Measurements from ENCODE around the gene LYSMD1. TPM values are rescaled to one million over a fixed set of nuclear protein-coding genes. Genes with fewer than 3 reads are reported as not detected.

The LYSMD1 gene
- total RNA-seq, 4 donors from 2014 or later, result 13.4 to 19.7 (median 15.7) TPM

DNA sequence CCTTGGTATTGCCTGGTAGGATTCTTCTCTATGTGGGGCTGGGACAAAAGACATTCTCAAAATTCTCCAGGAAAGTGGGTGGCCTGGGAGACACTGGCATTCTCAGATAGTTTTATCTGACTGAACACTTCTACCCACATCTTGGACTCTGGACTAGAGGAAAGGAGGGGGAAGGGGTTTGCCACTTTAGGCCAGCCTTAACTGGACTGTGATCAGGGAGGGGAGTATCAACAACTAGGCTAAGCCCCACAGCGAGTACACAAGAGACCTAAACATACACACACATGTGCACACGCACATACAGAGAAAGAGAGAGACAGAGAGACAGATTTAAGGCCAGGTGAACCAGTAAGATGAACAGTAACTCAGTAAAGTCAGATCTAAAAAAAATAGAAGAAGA lies 18.0 kb downstream of the LYSMD1 start:
- H3K4me3 ChIP-seq (replicated peaks in 1 of 3), result no peak overlapping the region
- peaks cover 20 to 25% of the 10 kb centered on the region in 2 donors for H3K4me1 ChIP-seq
- WGBS, 2 donors, result 96 to 97% methylated on average over 2 of the region's 2 CpGs
- DNase-seq, result no peak
- H3K27ac ChIP-seq, result no peak overlapping the region
- H3K27me3 ChIP-seq, result no peaks in the 10 kb centered on the region
- no peaks in the 10 kb centered on the region for H3K36me3 ChIP-seq
- TF ChIP-seq POLR2A (IDR thresholded peaks at IDR 0.05) (no peak), CTCF (IDR thresholded peaks at IDR 0.05) (no peak)
- intact Hi-C loops (cut with DNase I), result no loop called here
- H3K9me3 ChIP-seq, result no peaks in the 10 kb centered on the region

DNA sequence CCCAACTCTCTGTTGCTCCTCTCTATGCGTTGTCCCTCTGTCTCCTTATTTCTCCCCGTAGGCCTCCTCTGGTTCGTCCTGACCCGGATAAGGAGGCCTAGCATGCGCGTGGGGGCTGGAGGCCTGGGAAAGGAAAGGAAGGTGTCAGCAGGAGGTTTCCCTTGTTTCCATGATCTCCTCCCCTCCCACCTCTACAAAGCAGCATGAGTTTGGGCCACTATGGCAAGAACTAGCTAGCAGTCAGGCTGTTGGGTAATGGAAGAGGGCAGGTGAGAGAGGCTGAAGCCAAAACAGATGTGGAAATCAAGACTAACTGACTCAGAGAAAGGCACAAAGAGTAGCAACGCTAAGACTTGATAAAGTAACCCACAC lies 18.6 kb downstream of the LYSMD1 start:
- DNase-seq, result no peak
- TF ChIP-seq POLR2A (IDR thresholded peaks at IDR 0.05), result no peak
- H3K27me3 ChIP-seq, result no peaks in the 10 kb centered on the region
- peaks cover 20 to 25% of the 10 kb centered on the region in 2 donors for H3K4me1 ChIP-seq
- H3K27ac ChIP-seq, result peak overlapping the region in 2 of 3 donors; percentile 41 to 44
- WGBS, 2 donors, result 31 to 32% methylated on average over 7 of the region's 7 CpGs
- H3K4me3 ChIP-seq (replicated peaks in 1 of 3), result peak overlapping the region in 1 of 3 donors; percentile 74
- no peaks in the 10 kb centered on the region for H3K9me3 ChIP-seq
- intact Hi-C loops (cut with DNase I), result no loop called here
- H3K36me3 ChIP-seq, result no peaks in the 10 kb centered on the region

DNA sequence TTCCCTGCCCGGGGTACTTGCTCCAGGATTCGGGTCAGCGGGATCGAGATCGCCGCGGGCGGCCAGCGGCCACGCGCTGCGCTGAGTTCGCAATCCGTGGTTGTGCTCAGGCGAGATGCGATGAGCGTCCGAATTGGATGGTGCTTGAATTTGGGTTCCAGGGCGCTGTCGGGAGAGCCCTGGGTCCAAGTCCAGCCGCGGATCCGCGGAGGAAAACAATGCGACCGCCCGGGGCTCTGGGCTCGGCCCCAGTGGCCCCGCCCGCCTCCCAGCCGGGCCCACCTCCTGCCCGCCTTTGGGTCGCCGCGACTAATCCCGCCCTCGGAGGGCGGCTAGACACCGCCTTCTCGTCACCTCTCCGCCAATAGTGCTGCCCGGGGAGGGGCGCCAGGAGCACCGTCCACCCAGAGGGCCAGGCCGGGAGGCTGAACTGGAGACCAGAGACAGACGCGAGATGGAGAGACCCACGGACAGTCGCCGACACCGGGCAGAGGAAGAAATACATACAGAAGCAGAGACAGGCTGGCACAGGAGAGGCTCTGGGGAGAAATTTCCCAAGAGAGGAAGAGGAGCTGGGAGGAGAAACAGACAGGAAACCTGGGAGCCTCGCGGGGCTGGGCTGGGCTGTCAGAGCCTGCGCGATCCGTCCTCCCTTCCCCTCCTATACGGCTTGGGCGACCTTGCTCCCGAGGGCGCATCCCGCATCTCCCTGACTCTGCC lies 19.1 kb downstream of the LYSMD1 start, which contains the start of gene SEMA6C:
SEMA6C (minus strand) TSS at position 220 of the 720 bp plus-strand sequence. CDS start 4,010 bp downstream, outside the sequence.
- Histone ChIP-seq H3K4me1 (peaks cover 20 to 25% of the 10 kb centered on the region in 2 donors), H3K4me3 (replicated peaks in 1 of 3) (peak within 1 kb of the TSS; percentile 29 to 74 (median 54)), H3K27ac (peak within 1 kb of the TSS in 2 of 3 donors; percentile 41 to 48), H3K36me3 (no peaks in the 10 kb centered on the region), H3K27me3 (no peaks in the 10 kb centered on the region), H3K9me3 (no peaks in the 10 kb centered on the region)
- peak; percentile 93 to 95 for DNase-seq
- 1 to 2% methylated on average over 20 to 32 of the region's 61 CpGs for WGBS, 2 donors
- no peak for TF ChIP-seq CTCF (IDR thresholded peaks at IDR 0.05)
- TF ChIP-seq POLR2A (IDR thresholded peaks at IDR 0.05), result peak in 1 of 2 donors; percentile 82
- intact Hi-C loops (cut with DNase I), result no loop called here

DNA sequence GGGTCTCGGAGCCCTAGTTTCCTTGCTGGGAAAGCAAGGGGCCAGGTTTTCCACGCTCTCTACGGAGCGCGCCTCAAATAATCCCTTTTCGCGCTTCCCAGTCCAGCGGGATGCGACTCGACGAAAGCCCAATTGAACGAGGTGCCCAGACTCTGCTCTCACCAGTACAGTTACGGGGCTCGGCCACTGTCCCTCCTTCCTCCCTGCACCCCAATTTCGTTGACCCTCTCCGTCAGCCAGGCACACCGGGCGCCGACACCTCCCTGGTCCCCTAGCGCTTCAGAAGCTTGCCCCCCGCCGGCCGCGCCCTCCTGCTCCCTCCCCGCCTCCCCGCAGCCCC lies 19.7 kb downstream of the LYSMD1 start:
- H3K36me3 ChIP-seq, result no peaks in the 10 kb centered on the region
- peak overlapping the region; percentile 29 to 74 (median 54) for H3K4me3 ChIP-seq (replicated peaks in 1 of 3)
- 0 to 3% methylated on average over 1 to 22 of the region's 26 CpGs for WGBS, 2 donors
- intact Hi-C loops (cut with DNase I), result no loop called here
- H3K27me3 ChIP-seq, result no peaks in the 10 kb centered on the region
- H3K9me3 ChIP-seq, result no peaks in the 10 kb centered on the region
- no peak for DNase-seq
- no peak for TF ChIP-seq CTCF (IDR thresholded peaks at IDR 0.05)
- TF ChIP-seq POLR2A (IDR thresholded peaks at IDR 0.05), result no peak
- H3K4me1 ChIP-seq, result peaks cover 20 to 25% of the 10 kb centered on the region in 2 donors
- peak overlapping the region in 2 of 3 donors; percentile 26 to 48 for H3K27ac ChIP-seq

- peak overlapping the region in 1 of 3 donors; percentile 74 for H3K4me3 ChIP-seq (replicated peaks in 1 of 3)
- WGBS, 2 donors, result 25 to 28% methylated on average over 33 to 35 of the region's 43 CpGs
- intact Hi-C loops (cut with DNase I), result no loop called here
- TF ChIP-seq POLR2A (IDR thresholded peaks at IDR 0.05), result no peak
- no peak for TF ChIP-seq CTCF (IDR thresholded peaks at IDR 0.05)
- H3K36me3 ChIP-seq, result no peaks in the 10 kb centered on the region
- no peaks in the 10 kb centered on the region for H3K27me3 ChIP-seq
- DNase-seq, result peak in 1 of 2 donors; percentile 32
- H3K4me1 ChIP-seq, result peaks cover 20 to 25% of the 10 kb centered on the region in 2 donors
- H3K27ac ChIP-seq, result peak overlapping the region in 2 of 3 donors; percentile 18 to 48
- H3K9me3 ChIP-seq, result no peaks in the 10 kb centered on the region
Observed at GRCh38 chr1:151145304-151146071, 20.2 kb downstream of the LYSMD1 start.

Data from thyroid gland (tissue), 4 donors.